Measurements from ENCODE around the gene TMEM255A. TPM values are rescaled to one million over a fixed set of nuclear protein-coding genes. Genes with fewer than 3 reads are reported as not detected.

TMEM255A gene
- total RNA-seq, 1 experiment from 2014 or later = not detected

- Histone ChIP-seq H3K79me2 (ENCODE audit: low read length) (no peaks in the 10 kb centered on the region), H3K4me2 (ENCODE audit: low read length) (no peak overlapping the region), H3K9me2 (replicated peaks; ENCODE audit: low read length) (no peaks in the 10 kb centered on the region), H4K20me1 (ENCODE audit: low read length) (no peaks in the 10 kb centered on the region), H3K27me3 (ENCODE audit: low read length) (no peaks in the 10 kb centered on the region), H3F3A (ENCODE audit: low read length, unreplicated experiment) (no peaks in the 10 kb centered on the region), H3K36me3 (ENCODE audit: low read depth, low read length) (no peaks in the 10 kb centered on the region), H3K4me1 (ENCODE audit: insufficient read depth, low read length) (peaks cover 19% of the 10 kb centered on the region), H3K9ac (ENCODE audit: low read length) (no peak overlapping the region), H3K4me3 (ENCODE audit: low read length) (no peak overlapping the region), H3K27ac (ENCODE audit: low read length) (no peak overlapping the region), H3K9me3 (ENCODE audit: low read length) (no peaks in the 10 kb centered on the region), H2AFZ (ENCODE audit: low read length) (no peak overlapping the region)
- no TSS peak for BruUV-seq (replicated peaks)
- ATAC-seq (no peak), DNase-seq (no peak)
- intact Hi-C loops (cut with micrococcal nuclease) = no loop called here
- ChIA-PET POLR2A (ENCODE audit: unreplicated experiment) (no interaction called here), CTCF (no interaction called here)
- TF ChIP-seq EZH2 (IDR thresholded peaks at IDR 0.05; ENCODE audit: low read length, unreplicated experiment) = no peak
- no peak for TF ChIP-seq EZH2phosphoT487 (IDR thresholded peaks at IDR 0.05; ENCODE audit: borderline replicate concordance, low read length)
- no peak for TF ChIP-seq CTCF (conservative IDR thresholded peaks at IDR 0.05; ENCODE audit: low read depth, low read length)
Measured at GRCh38 chrX:120304256-120304655, 7.0 kb downstream of the TMEM255A start.

DNA sequence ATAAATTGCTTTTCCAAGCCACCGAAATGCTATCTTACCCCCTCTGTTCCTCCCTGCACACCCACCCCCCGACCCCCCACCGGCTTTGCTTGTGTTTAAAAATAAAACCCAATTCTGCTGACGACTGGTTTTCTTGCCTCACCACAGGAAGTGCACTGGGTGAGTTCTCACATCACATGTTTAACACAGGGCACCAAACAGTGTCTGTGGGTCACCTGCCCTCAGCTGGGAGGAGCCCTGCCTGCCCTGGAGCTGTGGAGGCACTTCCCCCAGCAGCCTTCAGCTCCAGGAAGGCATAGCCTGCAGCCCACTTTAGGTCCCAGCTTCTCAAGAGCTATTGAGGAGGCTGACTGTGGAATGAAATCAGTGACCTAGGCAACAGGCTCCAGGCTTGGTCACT lies 8.8 kb downstream of the TMEM255A start:
- intact Hi-C loops (cut with micrococcal nuclease) = no loop called here
- Histone ChIP-seq H2AFZ (ENCODE audit: low read length) (no peak overlapping the region), H3K36me3 (ENCODE audit: low read depth, low read length) (no peaks in the 10 kb centered on the region), H3K79me2 (ENCODE audit: low read length) (no peaks in the 10 kb centered on the region), H3K27ac (ENCODE audit: low read length) (no peak overlapping the region), H3K9me3 (ENCODE audit: low read length) (no peaks in the 10 kb centered on the region), H3K4me2 (ENCODE audit: low read length) (no peak overlapping the region), H3K9ac (ENCODE audit: low read length) (no peak overlapping the region), H3K27me3 (ENCODE audit: low read length) (no peaks in the 10 kb centered on the region), H3K9me2 (replicated peaks; ENCODE audit: low read length) (no peaks in the 10 kb centered on the region), H4K20me1 (ENCODE audit: low read length) (no peaks in the 10 kb centered on the region), H3F3A (ENCODE audit: low read length, unreplicated experiment) (no peaks in the 10 kb centered on the region), H3K4me1 (ENCODE audit: insufficient read depth, low read length) (peaks cover 18% of the 10 kb centered on the region), H3K4me3 (ENCODE audit: low read length) (no peak overlapping the region)
- ChIA-PET POLR2A (ENCODE audit: unreplicated experiment) (no interaction called here), CTCF (interaction anchor here (0.6 kb wide), 1 partner anchor 13 kb away, joined by 3 read pairs; no protein-coding TSS in a partner anchor)
- no TSS peak for BruUV-seq (replicated peaks)
- ATAC-seq (no peak), DNase-seq (no peak)
- TF ChIP-seq EZH2phosphoT487 (IDR thresholded peaks at IDR 0.05; ENCODE audit: borderline replicate concordance, low read length) (no peak), EZH2 (IDR thresholded peaks at IDR 0.05; ENCODE audit: low read length, unreplicated experiment) (no peak), CTCF (conservative IDR thresholded peaks at IDR 0.05; ENCODE audit: low read depth, low read length) (no peak)

GRCh38 chrX:120301960-120302359 lies 9.3 kb downstream of the TMEM255A start:
- TF ChIP-seq EZH2 (IDR thresholded peaks at IDR 0.05; ENCODE audit: low read length, unreplicated experiment) (no peak), EZH2phosphoT487 (IDR thresholded peaks at IDR 0.05; ENCODE audit: borderline replicate concordance, low read length) (no peak), CTCF (conservative IDR thresholded peaks at IDR 0.05; ENCODE audit: low read depth, low read length) (no peak)
- H3K4me1 ChIP-seq (ENCODE audit: insufficient read depth, low read length) = peaks cover 13% of the 10 kb centered on the region
- no peak overlapping the region for H3K4me2 ChIP-seq (ENCODE audit: low read length)
- no peaks in the 10 kb centered on the region for H4K20me1 ChIP-seq (ENCODE audit: low read length)
- no peaks in the 10 kb centered on the region for H3K27me3 ChIP-seq (ENCODE audit: low read length)
- no TSS peak for BruUV-seq (replicated peaks)
- H3F3A ChIP-seq (ENCODE audit: low read length, unreplicated experiment) = no peaks in the 10 kb centered on the region
- H3K9ac ChIP-seq (ENCODE audit: low read length) = no peak overlapping the region
- no peak overlapping the region for H3K27ac ChIP-seq (ENCODE audit: low read length)
- DNase-seq (no peak), ATAC-seq (no peak)
- no peaks in the 10 kb centered on the region for H3K79me2 ChIP-seq (ENCODE audit: low read length)
- no peaks in the 10 kb centered on the region for H3K9me3 ChIP-seq (ENCODE audit: low read length)
- ChIA-PET CTCF (interaction anchor here (0.6 kb wide), 1 partner anchor 13 kb away, joined by 3 read pairs; no protein-coding TSS in a partner anchor), POLR2A (ENCODE audit: unreplicated experiment) (no interaction called here)
- H3K9me2 ChIP-seq (replicated peaks; ENCODE audit: low read length) = no peaks in the 10 kb centered on the region
- no peak overlapping the region for H3K4me3 ChIP-seq (ENCODE audit: low read length)
- intact Hi-C loops (cut with micrococcal nuclease) = no loop called here
- no peaks in the 10 kb centered on the region for H3K36me3 ChIP-seq (ENCODE audit: low read depth, low read length)
- no peak overlapping the region for H2AFZ ChIP-seq (ENCODE audit: low read length)
